Colonic mucosa (tissue), 4 donors: Measurements from ENCODE around the gene ANO10. TPM values are rescaled to one million over a fixed set of nuclear protein-coding genes. Genes with fewer than 3 reads are reported as not detected.

ENCODE experiments used
- DNase-seq: peaks from one replicate; pipeline ENCODE4 v3.0.0-alpha.2; 2020
- H3K27ac ChIP-seq: fragments of 200-600 bp; one replicate; pipeline ENCODE4 v1.8.0; 2021
- H3K27me3 ChIP-seq: fragments of 200-600 bp; one replicate; pipeline ENCODE4 v1.8.0; 2021
- H3K36me3 ChIP-seq: fragments of 200-600 bp; one replicate; pipeline ENCODE4 v1.8.0; 2021
- H3K4me1 ChIP-seq: fragments of 200-600 bp; one replicate; pipeline ENCODE4 v1.8.0; 2021; ENCODE audit warnings: mild to moderate bottlenecking
- H3K4me3 ChIP-seq: fragments of 200-600 bp; one replicate; pipeline ENCODE4 v1.8.0; 2021
- H3K9ac ChIP-seq, 2 donors: one replicate each; pipeline ENCODE4 v1.7.0; 2013; ENCODE audit warnings: control low read depth in 2 of 2, low read depth in 2 of 2, low read length in 2 of 2
- H3K9me3 ChIP-seq: fragments of 200-600 bp; one replicate; pipeline ENCODE4 v1.8.0; 2021
- intact Hi-C: fragments of 100-400 bp; cut with DNase I; formaldehyde crosslinking; loops from one replicate; pipeline ENCODE4 v1.14.1; 2022
- total RNA-seq, 2 donors: library from RNA; stranded (reverse); fragmentation: NEBNext Ultra II Directional in 1 of 2; extraction: Animal tissue kit (Norgen Biotek cat#: 25700) in 1 of 2; gene quantifications; one replicate each; pipeline ENCODE4 v1.2.1, GENCODE V29; 2021
- TF ChIP-seq, protein P1 (sequence below): fragments of 200-600 bp; IDR thresholded peaks from one replicate; pipeline ENCODE4 v1.8.0; 2022; ENCODE audit warnings: antibody characterized with exemption, mild to moderate bottlenecking
- donor health status: healthy.
- donor health status: DM: no; HTN: no; CAD: no.
- donor health status: DM: no; HTN: no; CAD: no.

The ANO10 gene
- total RNA-seq, 2 donors from 2014 or later: 53.9 to 69.0 TPM

DNA sequence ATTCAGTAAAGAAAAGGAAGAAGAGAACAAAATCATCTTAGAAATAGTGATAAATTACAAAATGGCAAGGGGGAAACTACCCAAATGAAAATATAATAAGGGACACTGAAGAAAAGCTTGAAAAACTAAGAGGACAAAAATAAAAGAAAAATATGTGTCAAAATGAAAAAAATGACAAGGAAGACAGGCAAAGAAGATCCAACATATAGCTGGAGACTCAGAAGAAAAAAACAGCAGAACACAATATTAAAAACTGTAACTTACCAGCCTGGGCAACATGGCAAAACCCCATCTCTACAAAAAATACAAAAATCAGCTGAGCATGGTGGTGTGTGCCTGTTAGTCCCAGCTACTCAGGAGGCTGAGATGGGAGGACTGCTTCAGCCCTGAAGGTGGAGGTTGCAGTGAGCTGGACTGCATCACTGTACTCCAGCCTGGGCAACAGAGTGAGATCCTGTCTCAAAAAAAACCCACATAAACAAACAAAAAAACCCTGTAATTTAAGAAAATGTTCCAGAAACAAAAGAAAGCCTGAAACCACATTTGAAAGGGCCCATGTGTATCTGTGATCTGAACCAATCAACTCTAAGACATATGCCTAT is 93.2 kb downstream of the ANO10 start:
- Histone ChIP-seq H3K4me3 (no peak overlapping the region), H3K27ac (no peak overlapping the region), H3K27me3 (no peaks in the 10 kb centered on the region), H3K4me1 (no peaks in the 10 kb centered on the region), H3K36me3 (no peaks in the 10 kb centered on the region), H3K9ac (no peak overlapping the region), H3K9me3 (no peaks in the 10 kb centered on the region)
- intact Hi-C loops: no loop called here
- TF ChIP-seq, protein P1, sequence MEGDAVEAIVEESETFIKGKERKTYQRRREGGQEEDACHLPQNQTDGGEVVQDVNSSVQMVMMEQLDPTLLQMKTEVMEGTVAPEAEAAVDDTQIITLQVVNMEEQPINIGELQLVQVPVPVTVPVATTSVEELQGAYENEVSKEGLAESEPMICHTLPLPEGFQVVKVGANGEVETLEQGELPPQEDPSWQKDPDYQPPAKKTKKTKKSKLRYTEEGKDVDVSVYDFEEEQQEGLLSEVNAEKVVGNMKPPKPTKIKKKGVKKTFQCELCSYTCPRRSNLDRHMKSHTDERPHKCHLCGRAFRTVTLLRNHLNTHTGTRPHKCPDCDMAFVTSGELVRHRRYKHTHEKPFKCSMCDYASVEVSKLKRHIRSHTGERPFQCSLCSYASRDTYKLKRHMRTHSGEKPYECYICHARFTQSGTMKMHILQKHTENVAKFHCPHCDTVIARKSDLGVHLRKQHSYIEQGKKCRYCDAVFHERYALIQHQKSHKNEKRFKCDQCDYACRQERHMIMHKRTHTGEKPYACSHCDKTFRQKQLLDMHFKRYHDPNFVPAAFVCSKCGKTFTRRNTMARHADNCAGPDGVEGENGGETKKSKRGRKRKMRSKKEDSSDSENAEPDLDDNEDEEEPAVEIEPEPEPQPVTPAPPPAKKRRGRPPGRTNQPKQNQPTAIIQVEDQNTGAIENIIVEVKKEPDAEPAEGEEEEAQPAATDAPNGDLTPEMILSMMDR: no peak
- DNase-seq: no peak

- Histone ChIP-seq H3K36me3 (no peaks in the 10 kb centered on the region), H3K4me3 (no peak overlapping the region), H3K9ac (no peak overlapping the region), H3K4me1 (no peaks in the 10 kb centered on the region), H3K27ac (no peak overlapping the region), H3K9me3 (no peaks in the 10 kb centered on the region), H3K27me3 (no peaks in the 10 kb centered on the region)
- TF ChIP-seq, protein P1: no peak
- no peak for DNase-seq
- intact Hi-C loops: no loop called here
Measured at GRCh38 chr3:43526956-43527355, 94.9 kb downstream of the ANO10 start.

DNA sequence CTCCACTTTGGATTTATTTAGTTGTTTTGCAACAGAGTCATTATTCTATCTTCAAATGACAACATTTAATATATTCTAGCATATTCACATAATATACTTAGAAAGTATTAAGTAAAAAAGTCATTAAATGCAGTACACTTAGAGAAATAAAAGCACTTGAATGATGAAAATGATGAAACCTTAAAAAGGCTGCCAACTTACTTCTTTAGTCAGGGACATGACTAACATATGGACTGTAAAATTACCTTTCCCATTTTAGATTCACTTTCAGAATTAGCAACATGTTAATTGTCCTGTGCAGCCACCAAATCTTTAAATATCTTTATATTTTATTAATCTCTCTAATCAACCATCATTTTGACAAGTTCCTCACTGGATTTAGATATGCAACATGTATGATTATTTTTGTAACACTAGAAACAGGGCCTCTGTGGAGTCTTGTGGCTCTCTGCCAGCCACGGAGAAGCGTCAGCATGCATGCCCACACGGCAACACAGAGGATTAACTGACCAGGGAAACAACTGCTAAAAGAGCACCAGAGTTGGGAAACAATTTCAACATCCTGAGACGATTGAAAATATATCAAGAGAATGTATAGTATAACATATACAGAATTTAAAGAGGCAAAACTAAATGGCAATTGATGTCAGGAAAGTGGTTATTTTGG is 95.7 kb downstream of the ANO10 start:
- Histone ChIP-seq H3K36me3 (no peaks in the 10 kb centered on the region), H3K9ac (no peak overlapping the region), H3K9me3 (no peaks in the 10 kb centered on the region), H3K27me3 (no peaks in the 10 kb centered on the region), H3K27ac (no peak overlapping the region), H3K4me3 (no peak overlapping the region), H3K4me1 (no peaks in the 10 kb centered on the region)
- DNase-seq: no peak
- TF ChIP-seq, protein P1: no peak
- intact Hi-C loops: no loop called here

DNA sequence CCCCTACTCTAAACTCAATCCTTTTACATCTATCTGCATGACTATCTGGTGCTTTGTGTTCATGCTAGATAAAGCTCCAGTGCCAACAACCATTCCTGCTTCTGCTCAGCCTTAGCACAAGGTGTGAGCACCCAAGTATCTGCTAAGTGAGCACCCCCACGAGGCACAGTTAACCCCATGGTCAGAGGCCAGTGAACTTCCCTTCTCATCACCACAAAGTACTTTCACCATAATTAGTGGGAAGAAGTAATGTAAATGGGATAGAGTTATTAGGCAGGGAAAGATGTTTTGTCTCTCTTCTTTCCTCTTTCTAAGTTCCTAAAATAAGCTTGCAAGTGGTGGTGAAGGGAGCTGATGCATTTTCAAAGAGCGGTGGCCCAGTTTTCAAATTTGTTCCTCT is 96.4 kb downstream of the ANO10 start:
- no peaks in the 10 kb centered on the region for H3K27me3 ChIP-seq
- no peaks in the 10 kb centered on the region for H3K4me1 ChIP-seq
- no peak overlapping the region for H3K9ac ChIP-seq
- no peak overlapping the region for H3K4me3 ChIP-seq
- intact Hi-C loops: no loop called here
- no peak for DNase-seq
- no peaks in the 10 kb centered on the region for H3K9me3 ChIP-seq
- H3K27ac ChIP-seq: no peak overlapping the region
- no peaks in the 10 kb centered on the region for H3K36me3 ChIP-seq
- TF ChIP-seq, protein P1: no peak

DNA sequence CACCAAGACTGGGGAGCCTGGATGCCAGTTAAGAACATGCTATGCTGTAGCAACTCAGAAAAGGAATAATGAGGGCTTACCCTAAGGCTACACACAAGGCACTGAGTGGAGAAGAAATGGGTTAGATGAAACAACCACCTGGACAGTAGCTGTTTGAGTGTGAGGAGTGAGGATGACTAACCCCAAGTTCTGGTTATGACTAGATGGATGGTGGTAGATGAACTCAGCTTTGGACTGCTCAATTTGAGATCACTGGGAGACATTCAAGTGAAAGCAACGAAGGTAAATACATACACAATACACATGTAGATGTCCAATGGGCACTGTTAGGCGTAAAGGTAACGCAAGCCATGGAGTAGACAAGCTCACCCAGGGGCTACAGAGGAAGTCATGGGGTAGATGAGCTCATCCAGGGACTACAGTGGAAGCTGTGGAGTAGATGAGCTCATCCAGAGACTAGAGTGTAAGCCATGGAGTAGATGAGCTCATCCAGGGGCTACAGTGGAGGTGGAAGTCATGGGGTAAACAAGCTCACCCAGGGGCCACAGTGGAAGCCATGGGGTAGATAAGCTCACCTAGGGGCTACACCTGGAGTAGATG is 98.3 kb downstream of the ANO10 start:
- Histone ChIP-seq H3K4me1 (no peaks in the 10 kb centered on the region), H3K27ac (no peak overlapping the region), H3K9ac (no peak overlapping the region), H3K9me3 (no peaks in the 10 kb centered on the region), H3K4me3 (no peak overlapping the region), H3K36me3 (no peaks in the 10 kb centered on the region), H3K27me3 (no peaks in the 10 kb centered on the region)
- no peak for DNase-seq
- intact Hi-C loops: no loop called here
- TF ChIP-seq, protein P1: no peak
